Muscle layer of duodenum (tissue), 2 donors: ENCODE data around the gene PCDH10.

Source experiments
- H3K27ac ChIP-seq: one replicate; pipeline ENCODE4 v1.7.0; 2013; ENCODE audit warnings: mild to moderate bottlenecking, low read length
- H3K27me3 ChIP-seq: one replicate; pipeline ENCODE4 v1.7.0; 2013; ENCODE audit warnings: low read depth, mild to moderate bottlenecking, control low read depth, low read length
- H3K36me3 ChIP-seq, 2 donors: one replicate each; pipeline ENCODE4 v1.7.0; 2013; ENCODE audit warnings: low read length in 2 of 2, control low read depth in 1 of 2, mild to moderate bottlenecking in 1 of 2; ENCODE audit not compliant: insufficient read depth in 2 of 2, control insufficient read depth in 1 of 2
- H3K4me1 ChIP-seq, 2 donors: one replicate each; pipeline ENCODE4 v1.7.0; 2013; ENCODE audit warnings: low read length in 2 of 2, mild to moderate bottlenecking in 2 of 2, control low read depth in 1 of 2, moderate library complexity in 1 of 2; ENCODE audit not compliant: insufficient read depth in 2 of 2, control insufficient read depth in 1 of 2
- H3K4me3 ChIP-seq, 2 donors: one replicate each; pipeline ENCODE4 v1.7.0; 2013; ENCODE audit warnings: low read length in 2 of 2, low read depth in 1 of 2, mild to moderate bottlenecking in 1 of 2
- H3K9me3 ChIP-seq, 2 donors: one replicate each; pipeline ENCODE4 v1.7.0; 2013; ENCODE audit warnings: low read length in 2 of 2, control low read depth in 1 of 2, mild to moderate bottlenecking in 1 of 2; ENCODE audit not compliant: control insufficient read depth in 1 of 2
- donor health status: healthy.

PCDH10 gene

GRCh38 chr4:133148690-133149363, at the start of gene PCDH10:
PCDH10 (plus strand) TSS chr4:133149294; CDS start chr4:133150141, 847 bp downstream.
- Histone ChIP-seq H3K27ac (no peak within 1 kb of the TSS), H3K4me3 (peak within 1 kb of the TSS; percentile 75 to 76), H3K9me3 (no peaks in the 10 kb centered on the region), H3K27me3 (peaks cover 44% of the 10 kb centered on the region), H3K36me3 (no peaks in the 10 kb centered on the region), H3K4me1 (peaks cover 6 to 68% of the 10 kb centered on the region in 2 donors)

GRCh38 chr4:133102043-133102442, 47.1 kb upstream of the PCDH10 start:
- no peaks in the 10 kb centered on the region for H3K27me3 ChIP-seq
- H3K4me1 ChIP-seq: no peaks in the 10 kb centered on the region
- H3K9me3 ChIP-seq: peaks cover 0 to 2% of the 10 kb centered on the region in 2 donors
- H3K27ac ChIP-seq: no peak overlapping the region
- H3K36me3 ChIP-seq: no peaks in the 10 kb centered on the region
- H3K4me3 ChIP-seq: no peak overlapping the region

- no peaks in the 10 kb centered on the region for H3K4me1 ChIP-seq
- H3K9me3 ChIP-seq: peaks cover 0 to 2% of the 10 kb centered on the region in 2 donors
- no peaks in the 10 kb centered on the region for H3K36me3 ChIP-seq
- no peak overlapping the region for H3K4me3 ChIP-seq
- H3K27me3 ChIP-seq: no peaks in the 10 kb centered on the region
- no peak overlapping the region for H3K27ac ChIP-seq
Measured at GRCh38 chr4:133102612-133103409, 46.3 kb upstream of the PCDH10 start.

GRCh38 chr4:133112641-133113040, 36.5 kb upstream of the PCDH10 start:
- H3K4me1 ChIP-seq: no peaks in the 10 kb centered on the region
- no peaks in the 10 kb centered on the region for H3K36me3 ChIP-seq
- no peak overlapping the region for H3K27ac ChIP-seq
- no peaks in the 10 kb centered on the region for H3K9me3 ChIP-seq
- no peak overlapping the region for H3K4me3 ChIP-seq
- H3K27me3 ChIP-seq: no peaks in the 10 kb centered on the region

- no peak overlapping the region for H3K27ac ChIP-seq
- no peaks in the 10 kb centered on the region for H3K27me3 ChIP-seq
- H3K9me3 ChIP-seq: no peaks in the 10 kb centered on the region
- H3K4me1 ChIP-seq: no peaks in the 10 kb centered on the region
- no peak overlapping the region for H3K4me3 ChIP-seq
- no peaks in the 10 kb centered on the region for H3K36me3 ChIP-seq
Measured at GRCh38 chr4:133124746-133125145, 24.3 kb upstream of the PCDH10 start.

- Histone ChIP-seq H3K36me3 (no peaks in the 10 kb centered on the region), H3K9me3 (no peaks in the 10 kb centered on the region), H3K4me1 (no peaks in the 10 kb centered on the region), H3K27ac (no peak overlapping the region), H3K27me3 (no peaks in the 10 kb centered on the region), H3K4me3 (no peak overlapping the region)
Measured at GRCh38 chr4:133127500-133127899, 21.6 kb upstream of the PCDH10 start.

- Histone ChIP-seq H3K36me3 (no peaks in the 10 kb centered on the region), H3K4me1 (no peaks in the 10 kb centered on the region), H3K9me3 (no peaks in the 10 kb centered on the region), H3K4me3 (no peak overlapping the region), H3K27ac (no peak overlapping the region), H3K27me3 (no peaks in the 10 kb centered on the region)
Measured at GRCh38 chr4:133129237-133129636, 19.9 kb upstream of the PCDH10 start.

- H3K27ac ChIP-seq: no peak overlapping the region
- H3K4me3 ChIP-seq: no peak overlapping the region
- no peaks in the 10 kb centered on the region for H3K27me3 ChIP-seq
- H3K36me3 ChIP-seq: no peaks in the 10 kb centered on the region
- no peaks in the 10 kb centered on the region for H3K4me1 ChIP-seq
- H3K9me3 ChIP-seq: no peaks in the 10 kb centered on the region
Measured at GRCh38 chr4:133130171-133130570, 18.9 kb upstream of the PCDH10 start.

GRCh38 chr4:133131829-133132460, 17.1 kb upstream of the PCDH10 start:
- Histone ChIP-seq H3K9me3 (no peaks in the 10 kb centered on the region), H3K4me3 (no peak overlapping the region), H3K4me1 (no peaks in the 10 kb centered on the region), H3K27me3 (no peaks in the 10 kb centered on the region), H3K27ac (no peak overlapping the region), H3K36me3 (no peaks in the 10 kb centered on the region)

GRCh38 chr4:133136833-133137232, 12.3 kb upstream of the PCDH10 start:
- Histone ChIP-seq H3K4me3 (no peak overlapping the region), H3K27me3 (no peaks in the 10 kb centered on the region), H3K4me1 (no peaks in the 10 kb centered on the region), H3K36me3 (no peaks in the 10 kb centered on the region), H3K9me3 (no peaks in the 10 kb centered on the region), H3K27ac (no peak overlapping the region)

GRCh38 chr4:133137571-133137970, 11.5 kb upstream of the PCDH10 start:
- Histone ChIP-seq H3K4me1 (no peaks in the 10 kb centered on the region), H3K27me3 (no peaks in the 10 kb centered on the region), H3K36me3 (no peaks in the 10 kb centered on the region), H3K4me3 (no peak overlapping the region), H3K9me3 (no peaks in the 10 kb centered on the region), H3K27ac (no peak overlapping the region)
